Stimulated activated CD8-positive, alpha-beta memory T cell treated with anti-CD3 and anti-CD28 coated beads, Interleukin-12 subunit alpha, Interleukin-12 subunit beta, amount 100 ng/mL, for 4 hours (primary cell): ENCODE results near the gene S100A7.
A peak's percentile ranks its signal among the peaks of the same experiment; 100 is the strongest.
"Not testable (repeated sequence)": the region's sequence is repeated elsewhere in the genome, so short reads cannot be mapped to it uniquely, and the experiment has no call there.

Experiments
- DNase-seq: peaks from one replicate; pipeline ENCODE4 v3.0.0-alpha.2; 2020; ENCODE audit warnings: low read depth

S100A7 gene

GRCh38 chr1:153430561-153430960, 29.9 kb downstream of the S100A7 start:
- no peak for DNase-seq

DNA sequence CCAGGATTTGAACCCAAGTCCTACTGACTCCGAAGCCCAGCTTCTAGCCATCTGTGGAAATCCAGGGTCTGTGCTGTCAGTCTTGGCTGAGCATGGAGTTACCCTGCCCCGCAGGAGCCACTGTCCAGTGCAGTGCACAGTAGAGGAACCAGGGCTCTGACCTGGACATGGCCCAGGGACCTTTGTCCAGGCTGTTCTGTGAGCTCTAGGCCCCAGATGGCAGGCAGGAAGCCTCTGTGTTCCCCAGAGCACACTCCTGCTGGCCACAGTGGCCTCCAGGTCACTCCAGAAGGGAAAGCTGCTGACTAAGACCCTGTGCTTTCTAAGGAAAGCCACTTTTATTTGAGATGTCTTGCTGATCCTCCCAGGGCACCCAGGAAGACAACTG, 30.3 kb downstream of the S100A7 start:
- DNase-seq: no peak

DNA sequence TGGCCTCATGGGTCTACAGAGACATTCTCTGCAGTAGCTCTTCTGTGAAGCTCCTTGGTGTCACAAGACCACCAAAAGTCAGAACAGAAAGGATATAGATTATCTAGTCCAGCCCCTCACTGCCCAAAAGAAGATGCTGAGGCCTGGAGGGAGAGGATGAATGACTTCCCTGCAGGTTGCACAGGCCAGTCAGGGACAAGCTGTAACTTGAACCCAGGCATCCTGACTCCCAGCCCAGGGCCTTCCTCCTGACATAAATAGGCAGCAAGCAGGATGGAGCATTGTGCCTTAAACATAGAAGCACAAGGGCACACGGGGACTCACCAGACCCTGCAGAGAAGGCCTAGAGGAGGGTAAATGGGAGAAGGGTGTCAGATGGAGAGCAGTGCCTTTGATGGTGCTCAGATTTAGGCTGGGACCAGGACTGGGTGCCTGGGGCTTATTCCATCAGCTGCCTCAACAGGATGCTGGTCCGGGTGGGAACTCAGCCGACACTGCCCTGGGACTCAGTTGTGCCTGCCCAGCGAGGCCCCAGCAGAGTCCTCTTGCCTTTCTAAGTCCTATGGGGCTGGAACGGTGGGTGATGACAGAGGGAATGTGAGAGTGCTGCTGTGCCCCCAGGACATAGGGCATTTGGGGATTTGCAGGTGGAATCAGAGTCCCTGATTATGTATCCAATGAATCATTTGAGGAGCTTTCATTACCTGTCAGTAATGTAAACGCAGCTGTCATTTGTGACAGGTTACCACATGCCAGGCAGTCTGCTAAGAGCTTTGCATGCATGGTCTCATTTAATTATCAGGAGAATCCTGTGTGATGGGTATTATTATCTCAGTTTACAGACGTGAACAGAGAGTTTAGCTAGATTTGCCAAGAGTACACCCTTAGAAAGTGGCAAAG, 30.9 kb downstream of the S100A7 start:
- no peak for DNase-seq

- no peak for DNase-seq
Measured at GRCh38 chr1:153428791-153429190, 31.7 kb downstream of the S100A7 start.

GRCh38 chr1:153428073-153428638, 32.3 kb downstream of the S100A7 start:
- no peak for DNase-seq

- no peak for DNase-seq
Measured at GRCh38 chr1:153426809-153427208, 33.6 kb downstream of the S100A7 start.

DNA sequence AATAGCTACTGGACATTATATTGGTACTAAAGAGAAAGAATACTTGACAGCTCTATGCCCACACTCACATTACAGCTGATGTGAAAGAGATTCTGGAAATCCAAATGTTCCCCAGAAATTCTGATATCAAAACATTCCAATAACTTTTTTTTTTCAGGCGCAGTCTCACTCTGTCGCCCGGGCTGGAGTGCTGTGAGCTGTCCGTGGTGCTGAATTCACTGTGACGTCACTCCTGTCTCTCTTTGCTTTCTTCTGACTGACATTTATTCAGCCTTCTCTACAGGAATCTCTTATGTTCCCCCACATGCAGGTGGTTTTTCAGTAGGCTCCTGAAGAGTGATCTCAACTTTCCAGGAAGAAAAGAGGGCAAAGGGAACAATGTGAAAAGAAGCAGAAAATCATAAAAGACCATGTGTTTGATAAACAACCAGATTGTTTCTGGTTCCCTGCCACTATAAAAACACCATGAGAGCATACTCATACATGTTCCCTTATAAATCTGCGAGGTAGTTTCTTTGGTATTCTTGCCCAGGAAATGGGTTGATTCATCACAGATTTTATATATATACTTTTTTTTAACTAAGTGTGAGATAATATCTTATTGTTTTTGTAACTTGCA, 37.9 kb downstream of the S100A7 start:
- DNase-seq: peak; percentile 19

DNA sequence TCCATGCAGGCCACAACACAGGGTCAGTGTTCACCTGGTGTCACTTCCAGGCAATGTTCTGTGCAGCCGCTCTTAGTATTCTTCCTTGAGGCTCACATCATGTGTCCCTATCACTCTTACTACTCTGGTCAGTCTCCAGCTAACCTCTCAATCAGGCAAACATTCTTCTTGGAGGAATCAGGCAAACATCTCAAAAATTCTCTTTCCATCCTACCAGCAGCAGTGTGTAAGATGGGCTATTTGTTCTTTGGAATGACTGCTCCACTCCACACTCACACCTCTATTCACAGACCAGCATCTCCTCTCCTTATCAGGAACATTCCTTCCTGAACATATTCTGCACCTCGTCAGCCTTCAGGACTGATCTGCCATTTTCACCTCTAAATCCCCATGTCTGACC, 40.1 kb downstream of the S100A7 start:
- DNase-seq: no peak

- not testable (repeated sequence) for DNase-seq
Measured at GRCh38 chr1:153419436-153419793, 41.0 kb downstream of the S100A7 start.

- DNase-seq: not testable (repeated sequence)
Measured at GRCh38 chr1:153418758-153419435, 41.6 kb downstream of the S100A7 start.

DNA sequence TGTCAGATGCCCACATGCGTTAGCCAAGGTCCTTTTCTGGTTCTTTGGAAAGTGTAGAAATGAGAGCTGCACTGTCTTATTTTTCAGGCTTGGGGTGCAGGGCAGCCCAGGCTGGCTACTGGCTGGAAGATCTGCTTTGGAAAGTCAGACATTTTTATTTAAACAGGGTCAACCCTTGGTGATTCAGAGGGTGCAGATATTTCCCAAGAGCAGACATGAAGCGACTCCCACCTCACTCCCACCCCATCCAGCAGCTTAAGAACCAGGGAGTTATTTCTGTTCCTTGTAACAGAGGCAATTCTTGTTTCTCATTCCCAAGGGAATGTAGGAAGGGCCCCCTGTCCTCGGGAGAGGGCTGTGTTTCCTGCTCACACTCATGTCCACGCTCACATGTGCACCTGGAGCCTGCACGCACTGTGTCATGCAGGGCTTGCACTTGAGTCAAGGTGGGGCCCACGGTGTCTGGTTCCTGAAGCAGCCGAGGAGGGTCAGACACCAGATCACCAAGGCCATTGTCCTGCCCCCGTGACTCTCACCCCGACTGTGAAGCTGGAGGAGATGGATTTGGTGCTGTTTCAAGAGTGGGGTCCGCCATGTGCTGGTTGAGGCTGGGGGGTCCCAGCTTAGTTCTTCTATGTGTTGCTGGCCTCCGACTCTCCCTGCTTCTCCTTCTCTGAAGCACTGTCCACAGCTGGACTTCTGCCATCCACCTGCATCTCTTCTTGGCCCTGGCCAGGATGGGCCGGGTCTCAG, 43.1 kb downstream of the S100A7 start:
- no peak for DNase-seq

DNA sequence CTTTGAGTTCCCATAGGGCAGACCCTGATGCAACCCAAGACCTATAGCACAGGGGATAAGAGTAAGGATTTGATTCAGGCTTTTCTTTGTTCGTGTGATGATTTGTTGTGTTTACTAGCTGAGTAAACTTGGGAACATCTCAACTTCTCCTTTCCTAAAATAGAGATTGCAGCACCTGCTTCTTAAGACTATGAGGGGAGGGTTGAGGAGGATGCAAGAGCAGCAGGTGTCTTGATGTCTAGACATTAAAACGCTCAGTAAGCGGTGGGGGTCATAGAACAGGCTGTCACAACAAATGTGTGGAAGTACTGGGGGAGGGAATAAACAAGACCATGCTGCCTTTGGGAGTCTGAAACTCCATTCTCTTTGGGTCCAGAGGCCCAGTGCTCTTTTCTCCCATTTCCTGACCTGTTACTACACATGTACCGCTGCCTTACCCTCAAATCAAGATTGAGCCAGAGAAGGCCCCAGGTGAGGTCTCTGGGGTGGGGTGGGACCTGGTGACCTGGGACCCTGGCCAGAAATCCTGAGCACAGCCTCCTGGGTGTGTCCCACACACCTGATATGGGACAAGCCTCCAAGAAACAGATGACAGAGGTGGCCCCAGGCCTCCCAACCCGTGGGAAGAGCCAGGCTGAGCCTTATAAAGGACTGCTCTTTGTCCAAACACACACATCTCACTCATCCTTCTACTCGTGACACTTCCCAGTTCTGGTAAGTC, 44.4 kb downstream of the S100A7 start, which contains the start of gene S100A7A:
S100A7A (plus strand) TSS at position 671 of the 721 bp plus-strand sequence. CDS start 1,563 bp downstream, outside the sequence.
- no peak for DNase-seq

DNA sequence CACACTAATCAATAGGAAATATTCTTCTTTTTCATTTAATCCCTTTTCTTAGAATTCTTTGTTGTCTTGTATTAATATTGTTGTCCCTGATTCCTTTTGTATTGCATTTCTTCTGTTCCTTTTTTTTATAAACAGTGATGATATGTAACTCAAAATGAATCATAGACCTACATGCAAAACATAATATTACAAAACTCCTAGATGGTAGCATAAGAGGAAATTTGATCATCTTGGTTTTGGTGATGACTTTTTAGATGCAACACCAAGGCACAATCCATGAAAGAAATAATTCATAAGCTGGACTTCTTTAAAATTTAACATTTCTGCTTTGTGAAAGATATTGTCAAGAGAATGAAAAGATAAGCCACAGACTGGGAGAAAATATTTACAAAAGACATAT, 46.5 kb downstream of the S100A7 start:
- DNase-seq: not testable (repeated sequence)
